GM18508 (cell line): ENCODE data around the gene FBXO15.

Source experiments
- ATAC-seq: cut with Tn5 transposase; IDR thresholded peaks from one replicate; pipeline ENCODE4 v1.9.1; 2021; ENCODE audit warnings: moderate number of reproducible peaks; ENCODE audit not compliant: insufficient read depth, unreplicated experiment

Gene FBXO15

GRCh38 chr18:74154716-74155115, 7.1 kb upstream of the FBXO15 start:
- no peak for ATAC-seq

- ATAC-seq, result no peak
Observed at GRCh38 chr18:74153793-74154192, 6.2 kb upstream of the FBXO15 start.

- no peak for ATAC-seq
Observed at GRCh38 chr18:74153377-74153776, 5.7 kb upstream of the FBXO15 start.

GRCh38 chr18:74152857-74153256, 5.2 kb upstream of the FBXO15 start:
- no peak for ATAC-seq

- no peak for ATAC-seq
Observed at GRCh38 chr18:74152270-74152669, 4.6 kb upstream of the FBXO15 start.

GRCh38 chr18:74149878-74150277, 2.2 kb upstream of the FBXO15 start:
- no peak for ATAC-seq

GRCh38 chr18:74148543-74149070, 973 bp upstream of the FBXO15 start:
- peak; percentile 5 for ATAC-seq

GRCh38 chr18:74147491-74147778, 199 bp downstream of the FBXO15 start:
- no peak for ATAC-seq

GRCh38 chr18:74146756-74147155, 878 bp downstream of the FBXO15 start:
- ATAC-seq, result no peak

GRCh38 chr18:74142252-74142651, 5.4 kb downstream of the FBXO15 start:
- no peak for ATAC-seq

- no peak for ATAC-seq
Observed at GRCh38 chr18:74141667-74142066, 6.0 kb downstream of the FBXO15 start.

- ATAC-seq, result no peak
Observed at GRCh38 chr18:74140582-74140981, 7.1 kb downstream of the FBXO15 start.

- no peak for ATAC-seq
Observed at GRCh38 chr18:74139888-74140287, 7.7 kb downstream of the FBXO15 start.

GRCh38 chr18:74139411-74139810, 8.2 kb downstream of the FBXO15 start:
- no peak for ATAC-seq

- ATAC-seq, result no peak
Observed at GRCh38 chr18:74137920-74138538, 9.6 kb downstream of the FBXO15 start.

- ATAC-seq, result no peak
Observed at GRCh38 chr18:74132201-74132600, 15.4 kb downstream of the FBXO15 start.

GRCh38 chr18:74131124-74131523, 16.5 kb downstream of the FBXO15 start:
- ATAC-seq, result no peak

GRCh38 chr18:74128159-74128558, 19.5 kb downstream of the FBXO15 start:
- ATAC-seq, result no peak

GRCh38 chr18:74126684-74127655, 20.7 kb downstream of the FBXO15 start:
- ATAC-seq, result no peak

- no peak for ATAC-seq
Observed at GRCh38 chr18:74124642-74125041, 23.0 kb downstream of the FBXO15 start.

GRCh38 chr18:74123200-74123599, 24.4 kb downstream of the FBXO15 start:
- ATAC-seq, result no peak
